22Rv1 (cell line): Measurements from ENCODE around the gene CKAP2.

Source experiments
- H3K27ac ChIP-seq: fragments of 450-650 bp; 2 replicates; pipeline ENCODE4 v1.5.1; 2017
- ZFX ChIP-seq: fragments of 450-650 bp; IDR thresholded peaks from 2 replicates; pipeline ENCODE4 v1.6.1; 2017; ENCODE audit warnings: antibody characterized with exemption, borderline replicate concordance
- TF ChIP-seq, protein P1 (sequence below): fragments of 450-650 bp; IDR thresholded peaks from 2 replicates; pipeline ENCODE4 v1.5.1; 2017; ENCODE audit warnings: mild to moderate bottlenecking

CKAP2 gene

DNA sequence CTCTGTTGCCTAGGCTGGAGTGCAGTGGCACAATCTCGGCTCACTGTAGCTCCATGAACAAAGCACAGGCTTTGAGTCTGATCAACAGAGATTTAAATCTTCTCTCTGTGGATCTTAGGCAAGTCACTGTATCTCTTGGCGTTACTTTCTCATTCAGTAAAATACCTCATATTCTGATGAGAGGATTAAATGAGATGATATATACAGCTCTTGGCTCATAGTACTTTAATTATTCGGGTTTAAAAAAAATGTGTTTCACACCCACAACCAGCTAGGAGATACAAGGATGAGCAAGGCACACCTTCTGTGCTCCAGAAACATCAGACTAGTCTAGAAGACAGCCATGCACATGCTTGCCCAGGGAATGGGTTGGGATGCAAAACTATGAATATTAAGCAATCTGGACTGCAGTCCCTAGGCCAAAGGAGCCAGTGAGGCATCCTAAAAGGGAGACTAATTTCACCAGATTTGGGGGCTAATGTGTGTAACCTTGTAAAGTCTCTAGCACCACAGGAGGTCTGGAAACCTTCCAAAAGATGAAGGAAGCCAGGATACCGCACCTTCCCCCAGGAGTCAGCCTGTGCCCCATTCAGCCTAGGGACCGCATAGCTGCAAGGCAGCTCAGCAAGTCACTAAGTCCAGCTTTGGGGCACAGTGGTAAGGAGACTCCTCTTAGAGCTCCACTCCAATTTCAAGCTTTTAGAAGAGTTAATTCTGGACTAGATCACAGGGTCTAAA, 7.3 kb upstream of the CKAP2 start:
- TF ChIP-seq, protein P1, sequence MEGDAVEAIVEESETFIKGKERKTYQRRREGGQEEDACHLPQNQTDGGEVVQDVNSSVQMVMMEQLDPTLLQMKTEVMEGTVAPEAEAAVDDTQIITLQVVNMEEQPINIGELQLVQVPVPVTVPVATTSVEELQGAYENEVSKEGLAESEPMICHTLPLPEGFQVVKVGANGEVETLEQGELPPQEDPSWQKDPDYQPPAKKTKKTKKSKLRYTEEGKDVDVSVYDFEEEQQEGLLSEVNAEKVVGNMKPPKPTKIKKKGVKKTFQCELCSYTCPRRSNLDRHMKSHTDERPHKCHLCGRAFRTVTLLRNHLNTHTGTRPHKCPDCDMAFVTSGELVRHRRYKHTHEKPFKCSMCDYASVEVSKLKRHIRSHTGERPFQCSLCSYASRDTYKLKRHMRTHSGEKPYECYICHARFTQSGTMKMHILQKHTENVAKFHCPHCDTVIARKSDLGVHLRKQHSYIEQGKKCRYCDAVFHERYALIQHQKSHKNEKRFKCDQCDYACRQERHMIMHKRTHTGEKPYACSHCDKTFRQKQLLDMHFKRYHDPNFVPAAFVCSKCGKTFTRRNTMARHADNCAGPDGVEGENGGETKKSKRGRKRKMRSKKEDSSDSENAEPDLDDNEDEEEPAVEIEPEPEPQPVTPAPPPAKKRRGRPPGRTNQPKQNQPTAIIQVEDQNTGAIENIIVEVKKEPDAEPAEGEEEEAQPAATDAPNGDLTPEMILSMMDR, result no peak
- TF ChIP-seq ZFX, result no peak
- no peak overlapping the region for H3K27ac ChIP-seq

DNA sequence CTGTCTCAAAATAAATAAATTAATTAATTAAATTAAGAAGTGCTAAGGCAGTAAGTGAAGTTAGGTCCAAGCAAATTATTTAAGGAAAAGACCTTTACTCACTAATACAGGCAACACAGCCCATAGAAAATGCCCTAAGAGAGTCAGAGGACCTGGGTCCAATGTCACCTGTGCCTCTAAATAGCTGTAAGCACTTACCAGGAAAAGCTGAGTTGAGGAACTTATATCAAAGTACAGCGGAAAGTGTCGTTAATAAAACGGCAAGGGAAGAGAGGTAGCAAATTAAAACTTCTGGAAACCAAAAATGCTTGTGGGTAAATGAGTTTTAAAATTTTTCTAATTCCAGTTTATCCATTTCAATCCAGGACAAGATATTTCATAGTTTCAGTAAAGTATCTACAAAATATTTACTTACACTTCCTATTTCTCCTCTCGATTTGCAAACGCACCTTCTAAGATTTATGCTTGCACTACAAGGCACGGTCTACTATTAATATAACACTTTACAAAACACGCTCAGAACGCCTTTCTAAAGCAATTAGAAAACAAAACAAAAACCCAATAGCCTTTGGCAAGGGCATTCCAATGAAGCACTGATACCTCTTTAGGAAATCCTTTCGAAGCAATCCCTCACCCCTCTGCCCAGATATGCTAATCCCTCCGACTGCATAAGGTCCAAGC, 5.8 kb upstream of the CKAP2 start:
- peak overlapping the region; percentile 79 for H3K27ac ChIP-seq

DNA sequence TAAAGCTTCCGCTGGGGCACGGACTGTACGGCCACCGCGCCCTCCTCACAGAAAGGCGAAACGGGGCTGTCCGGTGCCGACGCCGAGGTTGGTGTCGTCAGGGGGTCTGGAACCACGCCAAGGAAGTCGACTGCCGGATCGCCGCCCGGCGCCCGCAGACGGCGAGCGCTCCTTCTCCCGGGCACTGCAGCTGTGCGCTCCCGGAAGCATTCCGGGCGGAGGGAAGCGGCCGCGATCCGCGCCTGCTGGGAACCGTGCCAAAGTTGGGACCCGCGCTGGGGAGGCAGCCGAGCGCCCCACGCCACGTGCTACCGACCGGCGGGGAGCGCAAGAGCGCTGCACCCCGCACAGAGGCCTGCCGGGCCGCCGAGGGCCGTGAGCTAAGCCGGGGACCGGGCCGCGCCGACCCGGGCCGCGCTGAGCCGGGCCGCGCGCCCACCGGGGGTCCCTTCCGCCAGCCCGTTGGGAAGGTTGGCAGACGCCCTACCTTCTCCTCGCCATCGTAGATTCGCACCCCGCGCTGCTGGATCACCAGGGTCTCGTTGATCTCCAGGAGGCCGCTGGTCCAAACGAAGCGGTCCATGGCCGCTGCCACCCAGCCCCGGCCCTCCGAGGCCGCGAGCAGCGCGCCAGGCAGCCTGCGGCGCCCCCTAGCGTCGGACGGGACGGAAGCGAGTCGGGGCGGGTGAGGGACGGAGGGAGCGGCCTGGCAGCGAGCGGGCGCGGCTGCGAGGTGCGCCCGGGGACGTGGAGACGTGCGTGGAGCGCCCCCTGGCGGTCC, 5.1 kb upstream of the CKAP2 start, which contains the start of gene VPS36:
Gene VPS36, minus strand, starts transcription at position 623 of the 781 bp plus-strand sequence. Its CDS starts 40 bp downstream, at position 583.
- TF ChIP-seq, protein P1, result peak; percentile 100
- peak; percentile 80; the same call in 1 of the 2 replicates for TF ChIP-seq ZFX
- peak within 1 kb of the TSS; percentile 79 for H3K27ac ChIP-seq

More for the DNA sequence above, 5.8 kb upstream of the CKAP2 start:
- TF ChIP-seq ZFX, result no peak

DNA sequence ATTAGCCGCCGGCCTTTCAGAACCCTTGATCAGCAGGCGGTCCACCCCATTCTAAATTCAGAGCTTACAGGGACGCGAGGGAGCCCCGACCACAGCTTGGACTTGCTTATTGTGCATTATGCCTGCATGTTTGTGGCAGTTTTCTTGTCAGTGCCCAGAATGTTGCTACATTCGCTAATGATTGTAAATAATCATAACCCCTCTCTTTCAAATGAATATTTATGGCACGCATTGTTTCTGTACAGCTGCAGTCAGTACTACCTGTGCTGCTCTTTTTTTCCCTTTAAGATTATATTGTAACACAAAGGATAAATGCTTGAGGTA, 4.5 kb upstream of the CKAP2 start:
- peak overlapping the region; percentile 79; the same call in 1 of the 2 replicates for H3K27ac ChIP-seq
- TF ChIP-seq, protein P1, result peak; percentile 79
- no peak for TF ChIP-seq ZFX

DNA sequence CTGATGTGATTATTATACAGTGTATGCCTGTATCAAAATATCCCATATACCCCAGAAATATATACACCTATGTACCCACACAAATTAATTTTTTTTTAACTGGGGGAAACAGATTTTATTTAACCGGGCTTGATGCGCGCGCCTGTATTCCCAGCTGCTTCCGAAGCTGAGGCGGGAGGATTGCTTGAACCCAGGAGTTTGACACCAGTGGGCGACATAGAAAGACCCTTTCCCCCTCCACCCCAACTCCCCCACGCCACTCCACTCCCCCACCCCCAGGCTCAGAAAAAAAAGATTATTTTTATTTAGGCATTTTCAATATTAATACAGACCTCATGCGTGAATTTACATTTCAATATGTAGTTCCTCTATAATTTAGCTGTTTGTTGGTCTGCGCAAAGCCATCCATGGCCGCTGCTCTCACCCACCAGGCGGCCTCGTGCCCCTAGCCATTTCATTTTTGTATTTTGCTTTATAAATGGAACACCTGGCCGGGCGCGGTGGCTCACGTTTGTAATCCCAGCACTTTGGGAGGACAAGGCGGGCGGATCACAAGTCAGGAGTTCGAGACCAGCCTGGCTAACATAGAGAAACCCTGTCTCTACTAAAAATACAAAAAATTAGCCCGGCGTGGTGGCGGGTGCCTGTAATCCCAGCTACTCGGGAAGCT, 4.0 kb upstream of the CKAP2 start:
- TF ChIP-seq, protein P1, result no peak
- TF ChIP-seq ZFX, result no peak
- H3K27ac ChIP-seq, result no peak overlapping the region

DNA sequence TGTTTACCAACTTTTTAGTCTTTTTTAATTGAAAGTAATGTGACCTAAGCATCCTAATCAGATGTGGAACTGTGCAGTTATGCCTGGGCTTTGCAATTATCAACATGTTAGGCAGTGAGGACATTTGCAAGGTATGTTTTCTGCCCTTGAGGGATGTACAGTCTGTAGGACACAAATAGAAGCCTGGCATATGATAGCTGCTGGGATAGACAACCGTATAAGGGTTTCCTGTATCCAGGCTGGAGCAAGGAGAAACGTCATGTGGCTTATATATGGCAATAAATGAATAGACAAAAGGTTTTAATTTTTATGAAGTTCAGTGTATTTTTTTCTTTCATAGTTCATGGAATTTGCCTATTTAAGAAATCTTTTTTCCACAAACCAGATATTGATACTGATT, 2.8 kb upstream of the CKAP2 start:
- TF ChIP-seq, protein P1, result no peak
- no peak for TF ChIP-seq ZFX

DNA sequence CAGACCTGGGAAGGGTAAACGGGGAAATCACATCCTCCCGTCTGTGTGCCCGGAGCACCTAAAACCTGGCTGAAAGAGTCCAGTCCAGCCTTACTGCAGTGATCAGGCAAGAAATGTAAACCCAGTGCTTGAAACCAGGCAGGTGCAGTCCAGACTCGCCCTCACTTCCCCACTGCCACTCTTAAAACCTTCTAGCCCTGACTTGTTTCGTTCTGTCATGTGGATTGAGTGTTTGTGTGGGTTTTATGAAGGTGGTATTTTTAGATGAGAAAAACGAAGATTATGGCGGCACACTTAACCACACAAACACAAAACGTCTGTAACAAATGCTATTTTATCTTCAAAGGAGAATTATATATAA, 839 bp upstream of the CKAP2 start:
- TF ChIP-seq ZFX, result no peak
- TF ChIP-seq, protein P1, result no peak
- H3K27ac ChIP-seq, result peak overlapping the region; percentile 89

More for the DNA sequence above, 2.8 kb upstream of the CKAP2 start:
- H3K27ac ChIP-seq, result no peak overlapping the region
